Measurements from ENCODE around the gene PKN1.
A peak's percentile ranks its signal among the peaks of the same experiment; 100 is the strongest.
"Not testable (repeated sequence)": the region's sequence is repeated elsewhere in the genome, so short reads cannot be mapped to it uniquely, and the experiment has no call there.

The PKN1 gene

GRCh38 chr19:14432791-14433553 is at the start of gene PKN1:
Gene PKN1 (plus strand): TSS chr19:14433306. CDS start chr19:14433522, 216 bp downstream.
- DNase-seq = peak in 39 of 51 donors; percentile 4 to 74 (median 29)

- DNase-seq = peak in 3 of 51 donors; percentile 8 to 34 (median 13)
Observed at GRCh38 chr19:14383661-14384555, 49.2 kb upstream of the PKN1 start.

GRCh38 chr19:14385492-14385891 is 47.6 kb upstream of the PKN1 start:
- no peak for DNase-seq

- DNase-seq = no peak
Observed at GRCh38 chr19:14390548-14390947, 42.6 kb upstream of the PKN1 start.

GRCh38 chr19:14391156-14391821 is 41.8 kb upstream of the PKN1 start:
- DNase-seq = no peak

- no peak for DNase-seq
Observed at GRCh38 chr19:14393329-14393728, 39.8 kb upstream of the PKN1 start.

- no peak for DNase-seq
Observed at GRCh38 chr19:14394167-14394566, 38.9 kb upstream of the PKN1 start.

GRCh38 chr19:14395262-14395661 is 37.8 kb upstream of the PKN1 start:
- no peak for DNase-seq

GRCh38 chr19:14395710-14396336 is 37.3 kb upstream of the PKN1 start:
- no peak for DNase-seq

GRCh38 chr19:14396730-14397129 is 36.4 kb upstream of the PKN1 start:
- DNase-seq = not testable (repeated sequence)

GRCh38 chr19:14397168-14397567 is 35.9 kb upstream of the PKN1 start:
- DNase-seq = not testable (repeated sequence)

- DNase-seq = no peak
Observed at GRCh38 chr19:14400951-14401431, 32.1 kb upstream of the PKN1 start.

GRCh38 chr19:14401468-14402195 is 31.5 kb upstream of the PKN1 start:
- DNase-seq = no peak

GRCh38 chr19:14402332-14403144 is 30.6 kb upstream of the PKN1 start:
- DNase-seq = no peak

- DNase-seq = not testable (repeated sequence)
Observed at GRCh38 chr19:14403145-14403930, 29.8 kb upstream of the PKN1 start.

- no peak for DNase-seq
Observed at GRCh38 chr19:14404312-14404711, 28.8 kb upstream of the PKN1 start.

- no peak for DNase-seq
Observed at GRCh38 chr19:14405380-14405757, 27.7 kb upstream of the PKN1 start.

GRCh38 chr19:14405758-14406644 is 27.1 kb upstream of the PKN1 start:
- DNase-seq = peak in 50 of 51 donors; percentile 42 to 93 (median 84)

Data from hypothalamus (tissue), 51 donors.